ENCODE results near the gene CCNY. TPM values are rescaled to one million over a fixed set of nuclear protein-coding genes. Genes with fewer than 3 reads are reported as not detected.

CCNY gene
- total and polyA plus RNA-seq, 2 of the 13 experiments (the other 11 are each of a cell fraction or from before 2014, with no cell fraction given) = 48.2 to 54.7 TPM

- CTCF ChIA-PET (ENCODE audit: low intra/inter-chr PET ratio, low total read pairs) = no interaction called here
- in situ Hi-C loops (cut with HindIII; ENCODE audit: extremely low pct_ligation_motif_present, low pct_unique_long_range_greater_than_20kb) = no loop called here
- WGBS (ENCODE audit: low lambda C conversion rate) = 95% methylated on average over 2 of the region's 2 CpGs
Observed at GRCh38 chr10:35452847-35453246, 116.5 kb downstream of the CCNY start.

More at GRCh38 chr10:35452847-35453246, 116.5 kb downstream of the CCNY start:
- Histone ChIP-seq H3K27me3 (ENCODE audit: control insufficient read depth in 1 of 2, insufficient read depth in 2 of 2, low read length in 2 of 2) (no peaks in the 10 kb centered on the region), H4K20me1 (ENCODE audit: insufficient read depth, low read length) (peaks cover 4% of the 10 kb centered on the region; the same call in 1 of the 2 replicates), H3K9ac (ENCODE audit: insufficient read depth, low read depth, low read length) (no peak overlapping the region), H2AFZ (ENCODE audit: low read length) (no peak overlapping the region), H3K4me3 (replicated peaks in 1 of 3; ENCODE audit: insufficient read depth in 1 of 3, low read depth in 2 of 3, low read length in 3 of 3) (no peak overlapping the region), H3K4me1 (ENCODE audit: insufficient read depth, low read length) (peaks cover 74% of the 10 kb centered on the region), H3K9me3 (ENCODE audit: low read length) (no peaks in the 10 kb centered on the region), H3K4me2 (ENCODE audit: low read depth, low read length) (no peak overlapping the region), H3K36me3 (replicated peaks in 1 of 2; ENCODE audit: control insufficient read depth in 1 of 2, insufficient read depth in 2 of 2, low read length in 2 of 2) (peaks cover 0 to 3% of the 10 kb centered on the region in 2 experiments; a peak in 2 of 5 replicates), H3K79me2 (ENCODE audit: insufficient read depth, low read length) (peaks cover 83% of the 10 kb centered on the region), H3K27ac (ENCODE audit: extremely low read length, insufficient read depth, low read length) (no peak overlapping the region)
- FAIRE-seq (no peak), ATAC-seq (no peak), DNase-seq (ENCODE audit: low spot score) (no peak)
- TF ChIP-seq GMEB2 (CRISPR knock-in tag; IDR thresholded peaks at IDR 0.05; ENCODE audit: low read depth) (no peak), ZNF121 (CRISPR knock-in tag; IDR thresholded peaks at IDR 0.05) (peak; percentile 87), ZNF276 (CRISPR knock-in tag; IDR thresholded peaks at IDR 0.05; ENCODE audit: low read depth) (no peak), KDM4B (CRISPR knock-in tag; IDR thresholded peaks at IDR 0.05) (no peak), SIX4 (CRISPR knock-in tag; IDR thresholded peaks at IDR 0.05) (no peak), SNRNP70 (IDR thresholded peaks at IDR 0.05; ENCODE audit: low read depth, low read length) (no peak), MYNN (CRISPR knock-in tag; IDR thresholded peaks at IDR 0.05; ENCODE audit: low read depth) (no peak), PBX2 (CRISPR knock-in tag; IDR thresholded peaks at IDR 0.05) (no peak)
- no TSS peak for BruUV-seq (replicated peaks)
- POLR2A ChIA-PET = no interaction called here
- intact Hi-C loops (cut with micrococcal nuclease; ENCODE audit: unreplicated experiment) = no loop called here

All from HepG2 (cell line).